GM12878 (cell line): Measurements from ENCODE around the gene ELOVL4. TPM values are rescaled to one million over a fixed set of nuclear protein-coding genes. Genes with fewer than 3 reads are reported as not detected.

Experiments
- ATAC-seq: fragments of 200-7000 bp; cut with Tn5 transposase; 3 replicates; pipeline ENCODE4 v1.9.1; 2020; ENCODE audit warnings: mild to moderate bottlenecking, moderate library complexity
- BruUV-seq: library from RNA; stranded (reverse); fragments of 400-500 nt; replicated peaks from 2 replicates; lab custom pipeline; 2021; lab: Mats Ljungman, UMichigan
- CTCF ChIA-PET: fragments of 300-600 bp; sonication (Branson Sonifier 250); formaldehyde crosslinking; extraction: SDS; loops from one replicate; lab custom pipeline; 2021; ENCODE audit warnings: inconsistent platforms; lab: Yijun Ruan, JAX
- POLR2A ChIA-PET: fragments of 350-600 bp; formaldehyde crosslinking; extraction: SDS; loops from one replicate; lab custom pipeline; 2021; ENCODE audit warnings: inconsistent platforms; lab: Charles Lee
- RAD21 ChIA-PET: fragments of 300-600 bp; sonication (Branson Sonifier 250); formaldehyde crosslinking; loops from one replicate; lab custom pipeline; 2023; ENCODE audit warnings: antibody characterized with exemption; ENCODE audit not compliant: unreplicated experiment; lab: Charles Lee
- SMC1A ChIA-PET: fragments of 300-600 bp; sonication (Branson Sonifier 250); formaldehyde crosslinking; loops from one replicate; lab custom pipeline; 2023; ENCODE audit not compliant: unreplicated experiment, uncharacterized antibody; lab: Charles Lee
- DNase-seq: peaks from one replicate; pipeline ENCODE4 v3.0.0-alpha.2; 2011; ENCODE audit warnings: low read depth, low spot score
- FAIRE-seq: peaks from 3 replicates; lab custom pipeline; 2011; peaks lifted over from hg19 to GRCh38; lab: Jason Lieb, UNC
- H2AFZ ChIP-seq: 2 replicates; pipeline ENCODE4 v1.6.0; 2011; ENCODE audit warnings: low read depth, low read length, control low read depth; ENCODE audit not compliant: control insufficient read depth
- H3K27ac ChIP-seq: 2 replicates; pipeline ENCODE4 v1.5.1; 2011; ENCODE audit warnings: control low read depth; ENCODE audit not compliant: control insufficient read depth, insufficient read depth
- H3K27me3 ChIP-seq, 2 experiments: replicated peaks in 1 of 2; 2 replicates each; pipeline versions ENCODE4 v1.6.0 to v1.6.1; 2011; ENCODE audit warnings: low read length in 1 of 2; ENCODE audit not compliant: control insufficient read depth in 2 of 2, insufficient read depth in 2 of 2
- H3K36me3 ChIP-seq, 2 experiments: 2 replicates each; pipeline ENCODE4 v1.5.1; 2011; ENCODE audit warnings: low read length in 1 of 2; ENCODE audit not compliant: control insufficient read depth in 2 of 2, insufficient read depth in 2 of 2
- H3K4me1 ChIP-seq: 2 replicates; pipeline ENCODE4 v1.6.1; 2011; ENCODE audit warnings: mild to moderate bottlenecking, low read length, moderate library complexity, mixed read lengths; ENCODE audit not compliant: control insufficient read depth, insufficient read depth
- H3K4me2 ChIP-seq: 2 replicates; pipeline ENCODE4 v1.6.0; 2011; ENCODE audit warnings: control low read depth; ENCODE audit not compliant: control insufficient read depth, insufficient read depth
- H3K4me3 ChIP-seq: fragments of 200-600 bp; sonication (generic); 2 replicates; pipeline ENCODE4 v1.5.1; 2016
- H3K79me2 ChIP-seq: 2 replicates; pipeline ENCODE4 v1.6.0; 2011; ENCODE audit warnings: low read length; ENCODE audit not compliant: control insufficient read depth, insufficient read depth
- H3K9ac ChIP-seq: 2 replicates; pipeline ENCODE4 v1.8.0; 2011; ENCODE audit warnings: low read length, control low read depth, mixed read lengths; ENCODE audit not compliant: control insufficient read depth, insufficient read depth
- H3K9me3 ChIP-seq: replicated peaks from 3 replicates; pipeline ENCODE4 v1.5.1; 2011; ENCODE audit warnings: mild to moderate bottlenecking, low read length; ENCODE audit not compliant: control insufficient read depth, insufficient read depth
- H4K20me1 ChIP-seq: 2 replicates; pipeline ENCODE4 v1.6.0; 2011; ENCODE audit not compliant: control insufficient read depth, insufficient read depth
- CREB1 ChIP-seq: IDR thresholded peaks from 2 replicates; pipeline ENCODE4 v1.6.1; 2012; ENCODE audit warnings: low read depth, mild to moderate bottlenecking, inconsistent platforms
- CREM ChIP-seq: IDR thresholded peaks from 2 replicates; pipeline ENCODE4 v1.6.1; 2014; ENCODE audit warnings: antibody characterized with exemption, low read depth
- DPF2 ChIP-seq: fragments of 450-650 bp; IDR thresholded peaks from 2 replicates; pipeline ENCODE4 v1.6.1; 2017; ENCODE audit warnings: mild to moderate bottlenecking
- FOXK2 ChIP-seq: fragments of 450-650 bp; IDR thresholded peaks from 2 replicates; pipeline ENCODE4 v1.6.1; 2017; ENCODE audit warnings: mild to moderate bottlenecking, moderate library complexity
- JUND ChIP-seq: IDR thresholded peaks from 2 replicates; pipeline ENCODE4 v1.6.1; 2012; ENCODE audit warnings: low read depth, mild to moderate bottlenecking, low read length, improper control_type of control experiment, moderate library complexity
- NFIC ChIP-seq: IDR thresholded peaks from 2 replicates; pipeline ENCODE4 v1.6.1; 2012; ENCODE audit warnings: low read depth, mild to moderate bottlenecking, inconsistent platforms, low read length, moderate library complexity
- PAX8 ChIP-seq: fragments of 450-650 bp; IDR thresholded peaks from 2 replicates; pipeline ENCODE4 v1.6.1; 2017; ENCODE audit warnings: mild to moderate bottlenecking, moderate library complexity
- POLR2AphosphoS2 ChIP-seq: IDR thresholded peaks from 2 replicates; pipeline ENCODE4 v1.6.1; 2011; ENCODE audit warnings: low read depth, mild to moderate bottlenecking, low read length, improper control_type of control experiment, moderate library complexity
- STAT3 ChIP-seq: IDR thresholded peaks from 2 replicates; pipeline ENCODE4 v1.6.1; 2011; ENCODE audit warnings: low read depth, low read length, improper control_type of control experiment
- WGBS: methylation state at CpG from one replicate; pipeline ENCODE4 v1.1.6; 2016; ENCODE audit warnings: low lambda C conversion rate; ENCODE audit not compliant: insufficient replicate concordance, insufficient coverage; ENCODE audit errors: missing lambda C conversion rate; 5-methylcytosine and 5-hydroxymethylcytosine counted together
- in situ Hi-C: fragments of 300-500 bp; cut with MboI; formaldehyde crosslinking; loops from 9 replicates; pipeline ENCODE4 v1.14.3; 2018; ENCODE audit warnings: mixed read lengths
- intact Hi-C: fragments of 100-400 bp; cut with micrococcal nuclease; formaldehyde crosslinking; loops from one replicate; pipeline ENCODE4 v1.14.2; 2022; ENCODE audit not compliant: unreplicated experiment
- polyA plus RNA-seq, 11 experiments: library from polyadenylated mRNA; depleted of rRNA in 4 of 11; unstranded in 6 of 11; stranded (reverse) in 5 of 11; fragments of >200 nt; fragmentation: Nextera tagmentation in 4 of 11; fragmentation: Illumina TruSeq in 1 of 11; extraction: Ambion mirVana in 4 of 11; extraction: Trizol in 1 of 11; gene quantifications; 1 replicate in 1 of 11; 2 replicates in 10 of 11; pipeline versions ENCODE4 v1.2.1 to v1.2.3, GENCODE V29; 2011 to 2016; ENCODE audit warnings: inconsistent platforms in 2 of 11, missing spikeins in 2 of 11, low read depth in 1 of 11
- total RNA-seq, 4 experiments: library from RNA; depleted of rRNA in 3 of 4; stranded (reverse); fragments of >200 nt in 3 of 4; fragmentation: Illumina TruSeq in 1 of 4; extraction: Trizol in 1 of 4; gene quantifications; 2 replicates each; pipeline versions ENCODE4 v1.2.1 to v1.2.3, GENCODE V29; 2013 to 2021
- TF ChIP-seq, protein P1 (sequence below): fragments of 450-650 bp; IDR thresholded peaks from 2 replicates; pipeline ENCODE4 v1.6.1; 2018; ENCODE audit warnings: mild to moderate bottlenecking, low read depth, moderate library complexity; ENCODE audit not compliant: partially characterized antibody
- TF ChIP-seq, protein P2 (sequence below): fragments of 450-650 bp; IDR thresholded peaks from 2 replicates; pipeline ENCODE4 v1.6.1; 2017; ENCODE audit warnings: mild to moderate bottlenecking

ELOVL4 gene
- total and polyA plus RNA-seq, 10 of the 15 experiments (the other 5 are each of a cell fraction or from before 2014, with no cell fraction given), result 0.03 to 0.15 (median 0.08) TPM; not detected in 7

- ATAC-seq (no peak), FAIRE-seq (no peak), DNase-seq (no peak)
- Histone ChIP-seq H3K27me3 (no peaks in the 10 kb centered on the region), H3K36me3 (no peaks in the 10 kb centered on the region), H3K79me2 (no peaks in the 10 kb centered on the region), H3K4me1 (no peaks in the 10 kb centered on the region), H3K9me3 (no peaks in the 10 kb centered on the region), H3K4me2 (no peak overlapping the region), H3K27ac (no peak overlapping the region), H3K4me3 (no peak overlapping the region), H3K9ac (no peak overlapping the region), H2AFZ (no peak overlapping the region), H4K20me1 (no peaks in the 10 kb centered on the region)
- no peak for TF ChIP-seq POLR2AphosphoS2
- TF ChIP-seq, protein P1, sequence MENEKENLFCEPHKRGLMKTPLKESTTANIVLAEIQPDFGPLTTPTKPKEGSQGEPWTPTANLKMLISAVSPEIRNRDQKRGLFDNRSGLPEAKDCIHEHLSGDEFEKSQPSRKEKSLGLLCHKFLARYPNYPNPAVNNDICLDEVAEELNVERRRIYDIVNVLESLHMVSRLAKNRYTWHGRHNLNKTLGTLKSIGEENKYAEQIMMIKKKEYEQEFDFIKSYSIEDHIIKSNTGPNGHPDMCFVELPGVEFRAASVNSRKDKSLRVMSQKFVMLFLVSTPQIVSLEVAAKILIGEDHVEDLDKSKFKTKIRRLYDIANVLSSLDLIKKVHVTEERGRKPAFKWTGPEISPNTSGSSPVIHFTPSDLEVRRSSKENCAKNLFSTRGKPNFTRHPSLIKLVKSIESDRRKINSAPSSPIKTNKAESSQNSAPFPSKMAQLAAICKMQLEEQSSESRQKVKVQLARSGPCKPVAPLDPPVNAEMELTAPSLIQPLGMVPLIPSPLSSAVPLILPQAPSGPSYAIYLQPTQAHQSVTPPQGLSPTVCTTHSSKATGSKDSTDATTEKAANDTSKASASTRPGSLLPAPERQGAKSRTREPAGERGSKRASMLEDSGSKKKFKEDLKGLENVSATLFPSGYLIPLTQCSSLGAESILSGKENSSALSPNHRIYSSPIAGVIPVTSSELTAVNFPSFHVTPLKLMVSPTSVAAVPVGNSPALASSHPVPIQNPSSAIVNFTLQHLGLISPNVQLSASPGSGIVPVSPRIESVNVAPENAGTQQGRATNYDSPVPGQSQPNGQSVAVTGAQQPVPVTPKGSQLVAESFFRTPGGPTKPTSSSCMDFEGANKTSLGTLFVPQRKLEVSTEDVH, result no peak
- no peak for TF ChIP-seq JUND
- no peak for TF ChIP-seq PAX8
- no peak for TF ChIP-seq STAT3
- no peak for TF ChIP-seq CREM
- no peak for TF ChIP-seq CREB1
- no peak for TF ChIP-seq NFIC
- TF ChIP-seq DPF2, result no peak
- TF ChIP-seq FOXK2, result no peak
- TF ChIP-seq, protein P2, sequence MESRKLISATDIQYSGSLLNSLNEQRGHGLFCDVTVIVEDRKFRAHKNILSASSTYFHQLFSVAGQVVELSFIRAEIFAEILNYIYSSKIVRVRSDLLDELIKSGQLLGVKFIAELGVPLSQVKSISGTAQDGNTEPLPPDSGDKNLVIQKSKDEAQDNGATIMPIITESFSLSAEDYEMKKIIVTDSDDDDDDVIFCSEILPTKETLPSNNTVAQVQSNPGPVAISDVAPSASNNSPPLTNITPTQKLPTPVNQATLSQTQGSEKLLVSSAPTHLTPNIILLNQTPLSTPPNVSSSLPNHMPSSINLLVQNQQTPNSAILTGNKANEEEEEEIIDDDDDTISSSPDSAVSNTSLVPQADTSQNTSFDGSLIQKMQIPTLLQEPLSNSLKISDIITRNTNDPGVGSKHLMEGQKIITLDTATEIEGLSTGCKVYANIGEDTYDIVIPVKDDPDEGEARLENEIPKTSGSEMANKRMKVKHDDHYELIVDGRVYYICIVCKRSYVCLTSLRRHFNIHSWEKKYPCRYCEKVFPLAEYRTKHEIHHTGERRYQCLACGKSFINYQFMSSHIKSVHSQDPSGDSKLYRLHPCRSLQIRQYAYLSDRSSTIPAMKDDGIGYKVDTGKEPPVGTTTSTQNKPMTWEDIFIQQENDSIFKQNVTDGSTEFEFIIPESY, result no peak
- ChIA-PET SMC1A (no interaction called here), RAD21 (no interaction called here), CTCF (no interaction called here), POLR2A (no interaction called here)
- 95% methylated on average over 1 of the region's 1 CpG for WGBS
- intact Hi-C loops, result no loop called here
- BruUV-seq, result no TSS peak
- in situ Hi-C loops, result no loop called here
Observed at GRCh38 chr6:79989641-79990040, 42.3 kb upstream of the ELOVL4 start.
